GM19043 (cell line): ENCODE data around the gene NPFF.

ENCODE experiments used
- ATAC-seq: cut with Tn5 transposase; IDR thresholded peaks from one replicate; pipeline ENCODE4 v1.9.1; 2021; ENCODE audit warnings: low read depth; ENCODE audit not compliant: unreplicated experiment

NPFF gene

GRCh38 chr12:53514628-53515290 is 7.5 kb upstream of the NPFF start:
- ATAC-seq = no peak

- no peak for ATAC-seq
Observed at GRCh38 chr12:53513712-53514410, 6.6 kb upstream of the NPFF start.

- ATAC-seq = no peak
Observed at GRCh38 chr12:53510181-53510812, 3.0 kb upstream of the NPFF start.

GRCh38 chr12:53508534-53509170 is 1.4 kb upstream of the NPFF start:
- peak; percentile 92 for ATAC-seq

GRCh38 chr12:53507603-53507885 is 260 bp upstream of the NPFF start:
- ATAC-seq = no peak

GRCh38 chr12:53506450-53506785 is 866 bp downstream of the NPFF start:
- ATAC-seq = no peak

- ATAC-seq = no peak
Observed at GRCh38 chr12:53505555-53506449, 1.5 kb downstream of the NPFF start.

- ATAC-seq = no peak
Observed at GRCh38 chr12:53505086-53505485, 2.2 kb downstream of the NPFF start.

GRCh38 chr12:53504004-53504920 is 3.0 kb downstream of the NPFF start:
- ATAC-seq = no peak

- ATAC-seq = no peak
Observed at GRCh38 chr12:53502983-53503728, 4.1 kb downstream of the NPFF start.

GRCh38 chr12:53502331-53502730 is 5.0 kb downstream of the NPFF start:
- ATAC-seq = no peak

- ATAC-seq = no peak
Observed at GRCh38 chr12:53501615-53502181, 5.6 kb downstream of the NPFF start.

- peak; percentile 67 for ATAC-seq
Observed at GRCh38 chr12:53500776-53501614, 6.3 kb downstream of the NPFF start, which contains the start of gene TARBP2. TSS of gene TARBP2 (plus strand) at chr12:53501283. CDS start at chr12:53501409, 126 bp downstream.

GRCh38 chr12:53500142-53500775 is 7.0 kb downstream of the NPFF start:
- no peak for ATAC-seq

- ATAC-seq = no peak
Observed at GRCh38 chr12:53499266-53500141, 7.8 kb downstream of the NPFF start, which contains the start of gene MAP3K12. TSS of gene MAP3K12 (minus strand) at chr12:53499458. CDS start at chr12:53487391, 12,067 bp downstream.

GRCh38 chr12:53498235-53498630 is 9.1 kb downstream of the NPFF start:
- ATAC-seq = no peak
